Activated CD8-positive, alpha-beta T cell treated with anti-CD3 and anti-CD28 coated beads for 36 hours (primary cell): ENCODE data around the gene MACIR. TPM values are rescaled to one million over a fixed set of nuclear protein-coding genes. Genes with fewer than 3 reads are reported as not detected.

Source experiments
- ATAC-seq: fragments of 200-7000 bp; cut with Tn5 transposase; one replicate; pipeline ENCODE4 v1.10.0; 2021; ENCODE audit warnings: mild to moderate bottlenecking, moderate library complexity
- CTCF ChIA-PET: fragments of 350-600 bp; sonication (Branson Sonifier 250); formaldehyde crosslinking; loops from one replicate; lab custom pipeline; 2021; ENCODE audit warnings: antibody characterized with exemption; lab: Charles Lee
- POLR2A ChIA-PET: fragments of 350-600 bp; sonication (Branson Sonifier 250); formaldehyde crosslinking; loops from one replicate; lab custom pipeline; 2021; ENCODE audit warnings: antibody characterized with exemption; lab: Charles Lee
- DNase-seq: peaks from one replicate; pipeline ENCODE4 v3.0.0-alpha.2; 2020
- H3K27ac Mint-ChIP-seq: one replicate; pipeline ENCODE4 v1.8.0; 2021; ENCODE audit warnings: mild to moderate bottlenecking, mixed read lengths
- H3K27me3 Mint-ChIP-seq: one replicate; pipeline ENCODE4 v1.8.0; 2021; ENCODE audit warnings: mixed read lengths
- H3K36me3 Mint-ChIP-seq: one replicate; pipeline ENCODE4 v1.8.0; 2021; ENCODE audit warnings: low read depth, mixed read lengths
- H3K4me1 Mint-ChIP-seq: one replicate; pipeline ENCODE4 v1.8.0; 2021; ENCODE audit warnings: low read depth, mixed read lengths
- H3K4me3 Mint-ChIP-seq: one replicate; pipeline ENCODE4 v1.8.0; 2021; ENCODE audit warnings: mild to moderate bottlenecking, moderate library complexity, mixed read lengths
- H3K9me3 Mint-ChIP-seq: one replicate; pipeline ENCODE4 v1.8.0; 2021; ENCODE audit warnings: mixed read lengths
- intact Hi-C: fragments of 100-400 bp; cut with micrococcal nuclease; formaldehyde crosslinking; loops from one replicate; pipeline ENCODE4 v1.10.0; 2022
- total RNA-seq, 2 experiments: library from RNA; stranded (reverse); gene quantifications; one replicate each; pipeline ENCODE4 v1.2.3, GENCODE V29; 2021
- TF ChIP-seq, protein P1 (sequence below): fragments of 200-600 bp; IDR thresholded peaks from one replicate; pipeline ENCODE4 v1.8.0; 2022; ENCODE audit warnings: antibody characterized with exemption, mild to moderate bottlenecking

Gene MACIR
- total RNA-seq, 2 experiments from 2014 or later: 8.6 to 8.8 TPM

DNA sequence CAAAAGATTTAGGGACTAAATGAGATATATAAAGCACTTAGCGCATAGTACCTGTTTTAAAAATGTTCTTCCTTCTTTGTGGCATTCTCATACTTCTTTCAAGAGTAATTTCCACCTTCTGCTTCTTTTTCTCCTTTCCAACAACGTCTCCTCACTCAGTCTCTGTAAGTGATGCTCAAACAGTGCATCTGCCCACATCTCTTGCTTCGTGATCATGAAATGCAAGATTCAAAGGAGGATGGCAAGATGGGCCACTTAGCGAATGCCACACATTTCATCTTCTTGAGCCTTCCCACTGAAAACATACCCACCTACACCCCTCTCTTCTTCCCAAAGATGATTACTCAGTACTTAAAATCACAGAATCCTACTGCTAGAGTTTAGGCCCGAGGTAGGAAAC, 36.9 kb downstream of the MACIR start:
- no peak overlapping the region for H3K27ac Mint-ChIP-seq
- intact Hi-C loops: no loop called here
- ATAC-seq: no peak
- DNase-seq: no peak
- ChIA-PET CTCF (no interaction called here), POLR2A (no interaction called here)
- H3K27me3 Mint-ChIP-seq: peaks cover 3% of the 10 kb centered on the region
- H3K4me1 Mint-ChIP-seq: no peaks in the 10 kb centered on the region
- TF ChIP-seq, protein P1, sequence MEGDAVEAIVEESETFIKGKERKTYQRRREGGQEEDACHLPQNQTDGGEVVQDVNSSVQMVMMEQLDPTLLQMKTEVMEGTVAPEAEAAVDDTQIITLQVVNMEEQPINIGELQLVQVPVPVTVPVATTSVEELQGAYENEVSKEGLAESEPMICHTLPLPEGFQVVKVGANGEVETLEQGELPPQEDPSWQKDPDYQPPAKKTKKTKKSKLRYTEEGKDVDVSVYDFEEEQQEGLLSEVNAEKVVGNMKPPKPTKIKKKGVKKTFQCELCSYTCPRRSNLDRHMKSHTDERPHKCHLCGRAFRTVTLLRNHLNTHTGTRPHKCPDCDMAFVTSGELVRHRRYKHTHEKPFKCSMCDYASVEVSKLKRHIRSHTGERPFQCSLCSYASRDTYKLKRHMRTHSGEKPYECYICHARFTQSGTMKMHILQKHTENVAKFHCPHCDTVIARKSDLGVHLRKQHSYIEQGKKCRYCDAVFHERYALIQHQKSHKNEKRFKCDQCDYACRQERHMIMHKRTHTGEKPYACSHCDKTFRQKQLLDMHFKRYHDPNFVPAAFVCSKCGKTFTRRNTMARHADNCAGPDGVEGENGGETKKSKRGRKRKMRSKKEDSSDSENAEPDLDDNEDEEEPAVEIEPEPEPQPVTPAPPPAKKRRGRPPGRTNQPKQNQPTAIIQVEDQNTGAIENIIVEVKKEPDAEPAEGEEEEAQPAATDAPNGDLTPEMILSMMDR: no peak
- no peaks in the 10 kb centered on the region for H3K9me3 Mint-ChIP-seq
- H3K36me3 Mint-ChIP-seq: no peaks in the 10 kb centered on the region
- H3K4me3 Mint-ChIP-seq: no peak overlapping the region

- ChIA-PET CTCF (no interaction called here), POLR2A (no interaction called here)
- H3K9me3 Mint-ChIP-seq: no peaks in the 10 kb centered on the region
- TF ChIP-seq, protein P1: no peak
- no peak overlapping the region for H3K27ac Mint-ChIP-seq
- H3K36me3 Mint-ChIP-seq: no peaks in the 10 kb centered on the region
- DNase-seq (no peak), ATAC-seq (no peak)
- intact Hi-C loops: no loop called here
- peaks cover 3% of the 10 kb centered on the region for H3K27me3 Mint-ChIP-seq
- H3K4me1 Mint-ChIP-seq: no peaks in the 10 kb centered on the region
- no peak overlapping the region for H3K4me3 Mint-ChIP-seq
These were observed 37.3 kb downstream of the MACIR start for GRCh38 chr5:103295871-103296270.

DNA sequence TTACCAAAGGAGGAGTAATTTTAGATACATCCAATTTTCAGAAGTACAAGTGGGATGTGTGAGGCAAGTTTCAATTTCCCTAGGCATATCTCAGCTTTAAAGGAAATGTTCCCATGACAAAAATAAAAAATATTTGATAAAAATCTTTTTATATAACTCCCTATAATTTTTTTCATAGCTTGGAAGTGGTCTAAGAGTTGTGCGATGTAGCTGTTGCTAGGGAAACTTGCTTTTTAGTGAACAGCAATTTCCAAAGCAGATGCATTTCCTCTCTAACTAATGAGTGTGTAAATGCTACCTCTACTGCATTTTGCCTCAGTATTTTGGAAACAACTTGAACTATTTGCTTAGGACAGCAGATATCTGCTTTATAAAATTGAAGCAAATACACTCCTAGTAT, 39.6 kb downstream of the MACIR start:
- Mint-ChIP-seq H3K36me3 (no peaks in the 10 kb centered on the region), H3K4me3 (no peak overlapping the region), H3K27ac (no peak overlapping the region), H3K4me1 (no peaks in the 10 kb centered on the region), H3K27me3 (peaks cover 3% of the 10 kb centered on the region), H3K9me3 (no peaks in the 10 kb centered on the region)
- ATAC-seq (no peak), DNase-seq (no peak)
- CTCF ChIA-PET: interaction anchor here (1.7 kb wide), 1 partner anchor 74 kb away, joined by 6 read pairs; no protein-coding TSS in a partner anchor
- intact Hi-C loops: no loop called here
- TF ChIP-seq, protein P1: no peak
- POLR2A ChIA-PET: no interaction called here

- CTCF ChIA-PET: interaction anchor here (1.7 kb wide), 1 partner anchor 74 kb away, joined by 6 read pairs; no protein-coding TSS in a partner anchor
- POLR2A ChIA-PET: no interaction called here
- H3K9me3 Mint-ChIP-seq: no peaks in the 10 kb centered on the region
- peaks cover 3% of the 10 kb centered on the region for H3K27me3 Mint-ChIP-seq
- no peaks in the 10 kb centered on the region for H3K4me1 Mint-ChIP-seq
- H3K4me3 Mint-ChIP-seq: no peak overlapping the region
- ATAC-seq: no peak
- no peak overlapping the region for H3K27ac Mint-ChIP-seq
- no peak for DNase-seq
- no peaks in the 10 kb centered on the region for H3K36me3 Mint-ChIP-seq
- intact Hi-C loops: no loop called here
- TF ChIP-seq, protein P1: no peak
These were observed 40.1 kb downstream of the MACIR start for GRCh38 chr5:103298607-103299188.

DNA sequence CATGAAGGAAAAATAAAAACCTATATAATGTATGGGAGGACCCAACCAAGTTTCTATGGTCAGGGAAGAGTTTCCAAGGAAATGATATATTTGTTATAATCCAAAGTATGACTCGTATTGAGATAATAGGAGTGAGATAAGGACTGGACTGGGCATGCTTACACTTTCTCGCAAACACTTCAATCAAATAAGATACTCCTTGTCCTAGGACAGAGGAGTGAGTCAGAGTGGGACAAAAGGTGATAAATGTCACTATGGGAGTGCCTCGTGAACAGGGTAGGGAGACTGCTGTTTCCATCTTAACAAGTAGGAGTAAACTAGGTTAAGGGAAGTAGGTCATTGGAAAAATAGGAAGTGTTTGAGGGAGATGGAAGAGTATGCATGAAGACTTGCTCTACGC, 47.2 kb downstream of the MACIR start:
- no peaks in the 10 kb centered on the region for H3K4me1 Mint-ChIP-seq
- H3K27ac Mint-ChIP-seq: no peak overlapping the region
- intact Hi-C loops: no loop called here
- TF ChIP-seq, protein P1: no peak
- DNase-seq (no peak), ATAC-seq (no peak)
- ChIA-PET POLR2A (no interaction called here), CTCF (no interaction called here)
- H3K9me3 Mint-ChIP-seq: no peaks in the 10 kb centered on the region
- peaks cover 10% of the 10 kb centered on the region for H3K27me3 Mint-ChIP-seq
- H3K4me3 Mint-ChIP-seq: no peak overlapping the region
- no peaks in the 10 kb centered on the region for H3K36me3 Mint-ChIP-seq
